GM12875 (cell line): ENCODE data around the gene PRL.

Experiments used
- H3K4me3 ChIP-seq: one replicate; pipeline ENCODE4 v1.5.1; 2011; ENCODE audit warnings: low read depth, low read length, control low read depth
- TF ChIP-seq, protein P1 (sequence below): IDR thresholded peaks from 2 replicates; pipeline ENCODE4 v1.5.1; 2011; ENCODE audit warnings: low read depth, mild to moderate bottlenecking, control low read depth, inconsistent platforms, low read length, moderate library complexity, borderline replicate concordance; ENCODE audit not compliant: insufficient read depth

The PRL gene

GRCh38 chr6:22296067-22296466 is 769 bp downstream of the PRL start:
- TF ChIP-seq, protein P1, sequence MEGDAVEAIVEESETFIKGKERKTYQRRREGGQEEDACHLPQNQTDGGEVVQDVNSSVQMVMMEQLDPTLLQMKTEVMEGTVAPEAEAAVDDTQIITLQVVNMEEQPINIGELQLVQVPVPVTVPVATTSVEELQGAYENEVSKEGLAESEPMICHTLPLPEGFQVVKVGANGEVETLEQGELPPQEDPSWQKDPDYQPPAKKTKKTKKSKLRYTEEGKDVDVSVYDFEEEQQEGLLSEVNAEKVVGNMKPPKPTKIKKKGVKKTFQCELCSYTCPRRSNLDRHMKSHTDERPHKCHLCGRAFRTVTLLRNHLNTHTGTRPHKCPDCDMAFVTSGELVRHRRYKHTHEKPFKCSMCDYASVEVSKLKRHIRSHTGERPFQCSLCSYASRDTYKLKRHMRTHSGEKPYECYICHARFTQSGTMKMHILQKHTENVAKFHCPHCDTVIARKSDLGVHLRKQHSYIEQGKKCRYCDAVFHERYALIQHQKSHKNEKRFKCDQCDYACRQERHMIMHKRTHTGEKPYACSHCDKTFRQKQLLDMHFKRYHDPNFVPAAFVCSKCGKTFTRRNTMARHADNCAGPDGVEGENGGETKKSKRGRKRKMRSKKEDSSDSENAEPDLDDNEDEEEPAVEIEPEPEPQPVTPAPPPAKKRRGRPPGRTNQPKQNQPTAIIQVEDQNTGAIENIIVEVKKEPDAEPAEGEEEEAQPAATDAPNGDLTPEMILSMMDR, result no peak

DNA sequence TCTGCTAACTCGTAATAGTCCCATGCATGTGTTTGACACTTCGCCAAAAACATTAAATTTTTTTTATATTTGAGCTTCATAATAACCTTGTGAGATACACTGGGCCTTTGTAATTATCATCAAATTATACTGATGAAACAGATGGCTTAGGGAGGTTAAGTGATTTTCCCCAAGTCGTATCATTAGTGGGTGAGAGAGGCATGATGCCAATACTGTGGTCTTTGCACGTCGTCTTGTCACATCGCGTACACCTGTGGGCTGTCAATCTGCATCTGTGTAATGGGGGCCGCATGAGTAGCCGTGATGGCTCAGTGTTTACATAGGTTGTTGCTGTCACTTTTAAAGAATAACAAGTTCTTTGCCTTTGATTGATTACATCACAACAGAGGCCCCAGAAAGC is 1.7 kb downstream of the PRL start:
- no peak overlapping the region for H3K4me3 ChIP-seq
- TF ChIP-seq, protein P1, result no peak

More at GRCh38 chr6:22296067-22296466, 769 bp downstream of the PRL start:
- H3K4me3 ChIP-seq, result no peak overlapping the region

DNA sequence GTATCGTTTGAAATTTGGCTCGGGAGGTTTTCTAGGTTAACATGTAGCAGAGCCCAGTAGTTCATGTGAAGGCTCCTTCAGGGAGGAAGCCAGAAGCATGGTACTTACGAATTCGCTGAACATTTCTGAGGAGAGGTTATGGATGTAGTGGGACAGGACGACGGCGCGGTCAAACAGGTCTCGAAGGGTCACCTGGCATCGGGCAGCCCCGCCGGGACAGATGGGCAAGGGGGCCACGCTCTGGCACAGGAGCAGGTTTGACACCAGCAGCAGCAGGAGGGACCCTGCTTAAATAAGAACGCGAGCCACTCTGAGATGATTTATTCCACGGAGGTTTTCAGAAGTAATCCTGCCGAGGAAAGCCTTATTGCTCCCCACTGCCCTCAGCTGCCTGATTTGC is 2.5 kb downstream of the PRL start:
- TF ChIP-seq, protein P1, result no peak

DNA sequence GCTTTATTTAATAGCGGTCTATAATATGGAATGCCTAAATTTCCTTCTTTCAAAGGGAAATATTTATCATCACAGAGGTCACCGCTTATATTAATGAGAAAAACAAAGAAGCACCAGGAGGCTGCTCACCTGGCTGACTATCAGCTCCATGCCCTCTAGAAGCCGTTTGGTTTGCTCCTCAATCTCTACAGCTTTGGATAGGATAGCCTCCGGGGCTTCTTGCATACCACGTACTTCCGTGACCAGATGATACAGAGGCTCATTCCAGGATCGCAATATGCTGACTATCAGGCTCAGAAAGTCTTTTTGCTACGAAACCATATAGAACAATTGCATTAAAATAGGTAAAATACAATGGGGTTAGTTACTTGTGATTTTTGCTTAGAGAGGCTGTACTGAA is 6.8 kb downstream of the PRL start:
- no peak overlapping the region for H3K4me3 ChIP-seq
- TF ChIP-seq, protein P1, result no peak

More for the DNA sequence above, 2.5 kb downstream of the PRL start:
- no peak overlapping the region for H3K4me3 ChIP-seq

GRCh38 chr6:22288721-22289120 is 8.1 kb downstream of the PRL start:
- H3K4me3 ChIP-seq, result no peak overlapping the region
- TF ChIP-seq, protein P1, result no peak

DNA sequence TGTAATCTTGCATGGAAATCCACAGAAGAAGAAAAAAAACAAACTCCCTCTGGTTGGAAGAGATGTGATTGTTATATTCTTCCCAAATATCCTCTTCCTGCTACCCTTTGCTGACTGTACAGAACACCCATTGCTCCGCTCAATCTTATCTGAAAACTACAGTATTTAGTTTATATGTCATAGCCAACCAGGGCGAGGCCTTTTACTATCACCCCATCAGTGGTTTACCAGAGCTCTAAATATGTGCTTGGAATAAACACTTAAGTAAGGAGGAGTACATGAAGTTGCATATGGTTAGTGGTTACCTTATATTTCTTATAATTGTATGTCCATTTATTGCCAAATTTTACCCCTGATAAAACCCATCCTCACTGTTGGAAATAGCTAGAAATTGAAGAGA is 12.2 kb downstream of the PRL start:
- TF ChIP-seq, protein P1, result no peak
- H3K4me3 ChIP-seq, result no peak overlapping the region

DNA sequence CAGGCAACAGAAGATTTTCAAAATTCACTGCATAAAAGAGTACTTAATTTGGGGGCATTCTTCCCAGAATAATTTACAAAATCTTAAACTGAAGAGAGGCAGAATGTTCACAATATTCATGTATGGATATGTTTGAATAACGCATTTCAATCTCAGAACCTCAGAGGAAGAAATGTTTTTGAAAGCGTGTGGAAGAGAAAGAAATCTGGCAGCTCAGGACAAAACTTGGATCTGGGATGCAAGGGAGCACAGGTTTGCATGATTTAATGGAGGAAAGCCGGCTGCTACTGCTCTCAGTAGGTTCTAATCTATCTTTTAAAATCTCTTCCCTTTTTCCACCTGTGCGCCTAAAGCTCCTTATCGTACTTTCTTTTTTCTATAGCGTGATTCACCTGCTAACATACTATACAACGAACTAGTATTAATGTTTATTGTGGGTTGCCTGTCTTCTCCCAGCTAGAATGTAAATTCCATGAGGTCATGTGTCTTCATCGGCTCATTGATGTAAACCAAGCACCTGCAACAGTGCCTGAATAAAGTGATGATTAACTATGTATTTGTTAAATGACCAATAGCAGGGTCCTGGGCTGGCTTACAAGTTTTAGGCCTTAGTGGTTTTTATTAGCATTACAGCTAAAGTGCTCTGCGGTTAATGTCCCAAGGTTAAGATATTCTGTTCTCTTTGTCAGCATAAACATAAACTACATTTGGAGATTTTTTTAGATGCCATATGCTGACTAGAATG is 15.3 kb downstream of the PRL start:
- H3K4me3 ChIP-seq, result no peak overlapping the region
- TF ChIP-seq, protein P1, result no peak
